CD4-positive, alpha-beta T cell treated with Interleukin-15 for 1 hour (primary cell): ENCODE data around the gene GAL3ST1.
A peak's percentile ranks its signal among the peaks of the same experiment; 100 is the strongest.
"Not testable (repeated sequence)": the region's sequence is repeated elsewhere in the genome, so short reads cannot be mapped to it uniquely, and the experiment has no call there.

Experiments used
- DNase-seq: peaks from one replicate; pipeline ENCODE4 v3.0.0-alpha.2; 2020

GAL3ST1 gene

GRCh38 chr22:30592360-30592713 lies 17.9 kb upstream of the GAL3ST1 start:
- not testable (repeated sequence) for DNase-seq

- DNase-seq: peak; percentile 98
Measured at GRCh38 chr22:30591588-30592359, 17.3 kb upstream of the GAL3ST1 start, which contains the start of gene PES1. Gene PES1 (minus strand): TSS chr22:30591910. CDS start chr22:30591833, 77 bp downstream.

- no peak for DNase-seq
Measured at GRCh38 chr22:30591191-30591587, 16.7 kb upstream of the GAL3ST1 start.

GRCh38 chr22:30586414-30586813 lies 11.9 kb upstream of the GAL3ST1 start:
- no peak for DNase-seq

- no peak for DNase-seq
Measured at GRCh38 chr22:30584441-30584840, 10.0 kb upstream of the GAL3ST1 start.

- DNase-seq: no peak
Measured at GRCh38 chr22:30582788-30583545, 8.5 kb upstream of the GAL3ST1 start.

GRCh38 chr22:30582051-30582450 lies 7.6 kb upstream of the GAL3ST1 start:
- no peak for DNase-seq

- no peak for DNase-seq
Measured at GRCh38 chr22:30580896-30581295, 6.4 kb upstream of the GAL3ST1 start.

- DNase-seq: no peak
Measured at GRCh38 chr22:30578481-30578880, 4.0 kb upstream of the GAL3ST1 start.

GRCh38 chr22:30575859-30576258 lies 1.4 kb upstream of the GAL3ST1 start:
- DNase-seq: no peak

- DNase-seq: no peak
Measured at GRCh38 chr22:30574997-30575671, 669 bp upstream of the GAL3ST1 start.

- DNase-seq: no peak
Measured at GRCh38 chr22:30573594-30574094, 821 bp downstream of the GAL3ST1 start.

- no peak for DNase-seq
Measured at GRCh38 chr22:30572840-30573593, 1.4 kb downstream of the GAL3ST1 start.

- DNase-seq: no peak
Measured at GRCh38 chr22:30572210-30572609, 2.3 kb downstream of the GAL3ST1 start.

- DNase-seq: no peak
Measured at GRCh38 chr22:30569674-30570202, 4.7 kb downstream of the GAL3ST1 start.

- DNase-seq: no peak
Measured at GRCh38 chr22:30568137-30568805, 6.2 kb downstream of the GAL3ST1 start.

- not testable (repeated sequence) for DNase-seq
Measured at GRCh38 chr22:30567277-30567676, 7.2 kb downstream of the GAL3ST1 start.

- DNase-seq: no peak
Measured at GRCh38 chr22:30566125-30566524, 8.3 kb downstream of the GAL3ST1 start.

- no peak for DNase-seq
Measured at GRCh38 chr22:30565341-30565740, 9.1 kb downstream of the GAL3ST1 start.

- no peak for DNase-seq
Measured at GRCh38 chr22:30564761-30565119, 9.7 kb downstream of the GAL3ST1 start.

- DNase-seq: no peak
Measured at GRCh38 chr22:30564045-30564760, 10.3 kb downstream of the GAL3ST1 start.
